Stimulated activated CD4-positive, alpha-beta T cell treated with anti-CD3 and anti-CD28 coated beads, Interleukin-2, amount 100 ng/mL, for 24 hours (primary cell): ENCODE measurements around the gene MC1R.
"Not testable (repeated sequence)": the region's sequence is repeated elsewhere in the genome, so short reads cannot be mapped to it uniquely, and the experiment has no call there.

Experiments
- DNase-seq, 2 donors: peaks; one replicate each; pipeline ENCODE4 v3.0.0-alpha.2; 2020

MC1R gene

GRCh38 chr16:89915303-89916232 lies 3.1 kb upstream of the MC1R start:
- no peak for DNase-seq

GRCh38 chr16:89917773-89918452 lies 749 bp upstream of the MC1R start:
- peak; percentile 75 to 78 for DNase-seq

GRCh38 chr16:89919535-89920406 lies 1.1 kb downstream of the MC1R start:
- DNase-seq: no peak

- no peak for DNase-seq
Measured at GRCh38 chr16:89920723-89921122, 2.1 kb downstream of the MC1R start.

- DNase-seq: no peak
Measured at GRCh38 chr16:89921131-89921701, 2.6 kb downstream of the MC1R start.

DNA sequence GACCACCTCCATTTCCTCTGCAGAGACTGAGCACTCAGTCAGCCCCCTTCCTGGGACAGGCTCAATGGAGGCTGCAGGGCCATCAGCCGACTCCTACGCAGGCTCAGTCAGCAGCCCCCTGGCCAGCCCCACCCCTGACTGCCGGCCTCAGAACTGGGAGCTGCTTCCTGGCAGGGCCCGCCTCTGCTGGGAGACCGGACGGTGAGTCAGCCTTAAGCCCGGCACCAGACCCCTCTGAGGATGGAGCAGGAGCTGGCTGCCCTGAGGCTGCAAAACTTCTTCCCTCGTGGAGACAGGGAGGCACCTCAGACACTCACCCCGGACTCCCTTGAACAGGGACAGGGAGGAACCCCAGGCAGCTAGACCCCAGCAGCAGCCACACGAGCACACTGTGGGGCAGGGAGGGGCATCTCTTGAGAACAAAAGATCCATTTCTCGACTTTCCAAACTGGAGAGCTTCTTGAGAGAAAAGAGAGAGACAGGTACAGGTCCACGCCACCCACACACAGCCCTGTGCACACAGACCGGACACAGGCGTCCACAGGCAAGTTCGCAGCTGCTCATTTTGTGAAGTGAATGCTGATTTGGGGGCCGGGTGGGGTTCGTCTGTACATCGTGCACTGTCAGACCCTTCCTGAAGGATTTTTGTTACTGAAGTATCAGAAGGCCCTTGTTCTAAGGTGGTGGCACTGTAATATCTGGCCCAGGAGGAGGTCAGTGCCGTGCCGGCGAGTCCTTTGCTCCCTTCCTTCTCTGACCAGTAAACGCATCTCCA lies 3.2 kb downstream of the MC1R start:
- no peak for DNase-seq

DNA sequence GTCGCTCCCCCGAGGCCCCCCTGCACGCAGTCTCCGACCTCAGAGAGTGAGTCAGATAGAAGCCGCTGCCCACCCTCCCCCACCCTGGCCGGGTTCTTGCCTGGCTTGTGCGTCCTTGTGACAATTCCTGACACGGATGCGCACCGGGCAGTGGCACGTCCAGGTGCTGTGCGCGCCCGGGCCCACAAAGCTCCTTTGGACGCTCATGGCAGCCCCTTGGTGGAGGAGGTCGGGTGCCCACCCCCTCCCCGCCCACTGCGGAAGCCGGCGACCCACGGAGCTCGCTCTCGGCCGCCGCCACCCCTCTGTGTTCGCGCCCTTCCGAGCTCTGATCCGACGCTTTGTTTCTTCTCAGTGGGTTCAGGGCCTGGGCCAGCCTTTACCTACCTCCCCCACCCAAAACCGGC lies 3.8 kb downstream of the MC1R start:
- peak; percentile 42 to 48 for DNase-seq

DNA sequence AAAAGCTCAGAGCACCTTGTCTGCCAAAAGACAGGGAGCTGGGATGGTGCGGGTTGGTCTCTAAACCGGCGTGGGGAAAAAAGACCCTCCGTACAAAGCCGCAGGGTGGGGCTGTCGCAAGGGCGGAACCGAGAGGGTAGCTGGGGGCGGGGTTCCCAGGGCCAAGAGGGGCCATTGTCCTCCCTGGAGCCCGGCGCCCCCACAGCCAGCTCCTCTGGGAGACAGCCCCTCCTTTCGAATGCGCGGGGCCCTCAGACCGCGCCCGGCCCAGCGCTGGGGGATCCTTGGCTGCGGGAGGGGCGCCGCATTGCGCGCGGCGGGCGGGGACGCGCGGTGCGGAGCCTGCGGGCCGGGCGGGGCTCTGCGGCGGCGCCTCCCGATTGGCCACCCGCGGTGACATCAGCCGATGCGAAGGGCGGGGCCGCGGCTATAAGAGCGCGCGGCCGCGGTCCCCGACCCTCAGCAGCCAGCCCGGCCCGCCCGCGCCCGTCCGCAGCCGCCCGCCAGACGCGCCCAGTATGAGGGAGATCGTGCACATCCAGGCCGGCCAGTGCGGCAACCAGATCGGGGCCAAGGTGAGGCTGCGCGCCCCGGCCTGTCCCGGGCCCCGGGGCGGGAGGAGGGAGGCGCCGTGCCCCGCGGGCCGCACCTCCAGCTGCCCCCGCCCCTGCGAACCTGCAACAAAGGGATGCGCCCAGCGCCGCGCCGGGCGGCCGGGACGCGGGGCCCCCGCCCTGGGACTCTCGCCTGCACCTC lies 4.4 kb downstream of the MC1R start, which contains the start of gene TUBB3:
Gene TUBB3 (plus strand): TSS at position 459 of the 756 bp plus-strand sequence. CDS start 60 bp downstream, at position 519.
- peak in 1 of 2 donors; percentile 65 for DNase-seq

GRCh38 chr16:89923640-89924296 lies 5.1 kb downstream of the MC1R start:
- no peak for DNase-seq

DNA sequence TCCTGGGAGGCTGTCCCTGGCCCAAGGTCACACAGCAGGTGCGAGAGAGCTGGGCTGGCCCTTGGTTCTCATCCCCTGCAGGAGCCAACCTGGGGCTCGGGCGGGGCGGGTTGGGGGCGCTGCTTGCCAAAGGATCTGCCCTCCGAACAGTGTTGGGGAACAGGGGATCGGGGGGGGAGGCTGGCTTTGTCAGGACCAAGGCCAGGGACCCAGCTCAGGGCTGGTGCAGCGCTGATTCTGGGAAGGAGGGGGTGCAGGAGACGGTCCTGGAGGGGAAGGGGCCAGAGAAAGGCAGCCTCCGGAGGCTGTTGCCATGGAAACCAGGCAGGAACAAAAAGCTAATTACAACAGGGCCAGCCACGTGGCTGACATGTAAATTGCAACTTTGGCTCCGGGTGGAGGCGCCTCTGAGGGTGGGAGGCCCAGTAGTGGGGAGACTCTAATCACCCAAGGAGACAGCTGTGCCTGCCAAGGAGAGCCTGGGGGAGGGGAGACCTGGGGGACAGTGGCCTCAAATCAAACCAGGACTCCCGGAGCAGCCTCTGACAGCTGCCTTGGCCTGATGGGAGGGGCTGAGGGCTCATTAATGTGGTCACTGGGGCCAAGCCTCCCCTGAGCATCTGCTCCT lies 5.7 kb downstream of the MC1R start:
- no peak for DNase-seq

- DNase-seq: no peak
Measured at GRCh38 chr16:89924925-89925307, 6.3 kb downstream of the MC1R start.

GRCh38 chr16:89925596-89926079 lies 7.0 kb downstream of the MC1R start:
- DNase-seq: no peak

DNA sequence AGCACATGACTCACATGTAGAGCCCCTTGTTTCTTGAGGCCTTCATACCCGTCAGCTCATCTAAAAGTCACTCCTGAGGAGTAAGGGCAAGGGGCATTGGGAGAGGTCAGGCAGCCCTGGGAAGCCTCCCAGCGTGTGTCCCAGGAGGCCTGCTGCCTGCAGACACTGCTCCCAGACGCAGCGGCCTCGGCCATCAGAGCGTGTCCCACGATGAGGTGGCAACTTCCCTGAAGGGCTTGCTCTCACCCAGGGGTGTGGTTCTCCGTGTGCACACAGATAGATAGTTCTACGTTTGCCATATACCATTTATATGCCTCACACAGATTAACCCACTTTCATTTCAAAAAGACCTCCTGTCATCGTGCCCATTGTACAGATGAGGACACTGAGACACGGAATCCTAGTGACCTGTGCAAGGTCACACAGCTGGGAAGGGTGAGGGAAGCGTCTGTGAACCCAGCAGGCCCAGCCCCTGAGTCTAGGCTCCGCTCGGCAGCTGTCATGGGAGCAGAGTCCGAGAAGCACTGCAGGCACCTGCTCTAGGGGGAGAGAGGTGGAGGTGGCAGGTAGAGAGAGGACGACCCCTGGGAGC lies 12.7 kb downstream of the MC1R start:
- no peak for DNase-seq

DNA sequence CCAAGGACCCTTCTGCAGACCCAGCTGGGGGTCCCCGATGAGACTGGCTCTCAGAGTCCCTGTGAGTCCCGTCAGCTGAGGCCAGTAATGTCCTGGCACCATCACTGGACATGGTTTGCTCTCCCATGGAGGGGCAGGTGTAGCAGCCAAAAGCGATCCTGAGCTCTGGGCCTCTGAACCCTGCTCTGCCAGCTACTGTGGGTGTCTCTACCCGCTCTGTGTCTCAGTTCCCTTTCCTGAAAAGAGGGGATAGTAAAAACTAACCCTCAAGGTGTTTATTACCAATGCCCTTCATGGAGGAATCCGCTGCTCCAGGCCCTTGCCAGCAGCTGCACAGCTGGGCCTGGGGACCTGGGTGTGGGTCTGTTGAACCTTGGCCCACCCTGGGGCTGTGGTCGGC lies 13.3 kb downstream of the MC1R start:
- DNase-seq: no peak

- not testable (repeated sequence) for DNase-seq
Measured at GRCh38 chr16:89934019-89934418, 15.4 kb downstream of the MC1R start.

DNA sequence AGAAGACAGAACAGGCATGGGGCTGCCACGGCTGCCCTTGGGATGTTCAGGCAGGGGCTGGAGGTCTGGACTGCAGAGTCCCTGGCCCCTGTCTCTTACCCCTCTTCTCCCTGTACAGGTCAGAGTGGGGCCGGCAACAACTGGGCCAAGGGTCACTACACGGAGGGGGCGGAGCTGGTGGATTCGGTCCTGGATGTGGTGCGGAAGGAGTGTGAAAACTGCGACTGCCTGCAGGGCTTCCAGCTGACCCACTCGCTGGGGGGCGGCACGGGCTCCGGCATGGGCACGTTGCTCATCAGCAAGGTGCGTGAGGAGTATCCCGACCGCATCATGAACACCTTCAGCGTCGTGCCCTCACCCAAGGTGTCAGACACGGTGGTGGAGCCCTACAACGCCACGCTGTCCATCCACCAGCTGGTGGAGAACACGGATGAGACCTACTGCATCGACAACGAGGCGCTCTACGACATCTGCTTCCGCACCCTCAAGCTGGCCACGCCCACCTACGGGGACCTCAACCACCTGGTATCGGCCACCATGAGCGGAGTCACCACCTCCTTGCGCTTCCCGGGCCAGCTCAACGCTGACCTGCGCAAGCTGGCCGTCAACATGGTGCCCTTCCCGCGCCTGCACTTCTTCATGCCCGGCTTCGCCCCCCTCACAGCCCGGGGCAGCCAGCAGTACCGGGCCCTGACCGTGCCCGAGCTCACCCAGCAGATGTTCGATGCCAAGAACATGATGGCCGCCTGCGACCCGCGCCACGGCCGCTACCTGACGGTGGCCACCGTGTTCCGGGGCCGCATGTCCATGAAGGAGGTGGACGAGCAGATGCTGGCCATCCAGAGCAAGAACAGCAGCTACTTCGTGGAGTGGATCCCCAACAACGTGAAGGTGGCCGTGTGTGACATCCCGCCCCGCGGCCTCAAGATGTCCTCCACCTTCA lies 16.2 kb downstream of the MC1R start:
- DNase-seq: no peak

GRCh38 chr16:89935620-89936019 lies 17.0 kb downstream of the MC1R start:
- DNase-seq: not testable (repeated sequence)

DNA sequence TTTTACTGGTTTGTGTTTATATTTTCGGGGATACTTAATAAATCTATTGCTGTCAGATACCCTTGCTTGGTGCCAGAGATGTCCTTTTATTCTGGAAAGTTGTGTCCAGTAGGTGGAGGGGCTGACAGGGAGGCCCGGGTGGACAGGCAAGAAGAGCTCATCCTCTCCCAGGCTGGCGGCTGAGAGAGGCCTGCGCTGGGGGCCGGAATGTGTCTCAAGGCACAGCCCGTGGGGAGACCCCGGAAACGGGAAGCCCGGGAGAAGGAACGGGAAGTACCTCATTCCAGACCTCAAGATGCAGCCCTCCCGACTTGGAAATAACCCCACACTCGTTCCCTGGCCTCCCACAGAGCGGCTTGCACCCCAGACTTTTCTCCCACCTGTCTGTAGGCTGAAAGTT lies 17.4 kb downstream of the MC1R start:
- DNase-seq: no peak
